ENCODE data around the gene C1orf198. TPM values are rescaled to one million over a fixed set of nuclear protein-coding genes. Genes with fewer than 3 reads are reported as not detected.
A peak's percentile ranks its signal among the peaks of the same experiment; 100 is the strongest.

Gene C1orf198, protein sequence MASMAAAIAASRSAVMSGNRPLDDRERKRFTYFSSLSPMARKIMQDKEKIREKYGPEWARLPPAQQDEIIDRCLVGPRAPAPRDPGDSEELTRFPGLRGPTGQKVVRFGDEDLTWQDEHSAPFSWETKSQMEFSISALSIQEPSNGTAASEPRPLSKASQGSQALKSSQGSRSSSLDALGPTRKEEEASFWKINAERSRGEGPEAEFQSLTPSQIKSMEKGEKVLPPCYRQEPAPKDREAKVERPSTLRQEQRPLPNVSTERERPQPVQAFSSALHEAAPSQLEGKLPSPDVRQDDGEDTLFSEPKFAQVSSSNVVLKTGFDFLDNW
- total RNA-seq, result 43.1 TPM
- long read RNA-seq, transcript C1orf198-201 (4 exons, 3,858 nt), result major isoform, 206 of 232 reads
- long read RNA-seq, partial matches to known transcripts, result 7 of 232 reads
- long read RNA-seq, other reads (novel, unspliced or antisense), result 19 of 232 reads

DNA sequence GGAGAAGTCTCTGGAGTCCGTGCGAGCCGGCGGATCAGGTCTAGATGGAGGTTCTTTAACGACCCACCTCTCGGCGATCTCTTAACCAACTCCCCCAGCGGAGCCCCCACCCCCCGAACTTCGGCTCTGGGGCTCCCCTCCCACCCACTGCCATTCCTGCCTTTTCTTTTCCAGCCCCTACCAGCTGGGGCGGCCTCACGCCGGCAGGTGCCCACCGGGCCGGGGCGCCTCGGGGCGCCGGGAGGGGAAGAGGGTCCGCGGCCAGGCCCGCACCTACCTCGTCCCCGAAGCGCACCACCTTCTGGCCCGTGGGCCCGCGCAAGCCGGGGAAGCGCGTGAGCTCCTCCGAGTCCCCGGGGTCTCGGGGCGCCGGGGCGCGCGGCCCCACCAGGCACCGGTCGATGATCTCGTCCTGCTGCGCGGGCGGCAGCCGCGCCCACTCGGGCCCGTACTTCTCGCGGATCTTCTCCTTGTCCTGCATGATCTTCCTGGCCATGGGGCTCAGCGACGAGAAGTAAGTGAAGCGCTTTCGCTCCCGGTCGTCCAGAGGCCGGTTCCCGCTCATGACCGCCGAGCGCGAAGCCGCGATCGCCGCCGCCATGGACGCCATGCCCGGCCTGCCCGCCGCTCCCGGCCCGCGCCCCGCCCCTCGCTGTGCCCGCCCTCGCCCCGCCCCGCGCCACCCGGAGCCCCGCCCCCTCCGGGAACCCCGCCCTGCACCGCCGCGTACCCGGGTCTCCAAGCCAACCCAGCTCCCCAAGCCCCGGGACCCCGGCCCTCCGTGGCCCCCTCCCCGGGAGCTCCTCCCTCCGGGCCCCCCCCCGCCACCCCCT is at the start of gene C1orf198:
Gene C1orf198, minus strand, starts transcription at position 619 of the 833 bp plus-strand sequence. Its CDS starts 9 bp downstream, at position 610.
- DNase-seq, result peak; percentile 81
- intact Hi-C loops (cut with DNase I), result loop anchor here (2.0 kb wide), 1 partner anchor 61 kb away; no protein-coding TSS in a partner anchor
- ATAC-seq (ENCODE audit: poor library complexity), result peak; percentile 93

DNA sequence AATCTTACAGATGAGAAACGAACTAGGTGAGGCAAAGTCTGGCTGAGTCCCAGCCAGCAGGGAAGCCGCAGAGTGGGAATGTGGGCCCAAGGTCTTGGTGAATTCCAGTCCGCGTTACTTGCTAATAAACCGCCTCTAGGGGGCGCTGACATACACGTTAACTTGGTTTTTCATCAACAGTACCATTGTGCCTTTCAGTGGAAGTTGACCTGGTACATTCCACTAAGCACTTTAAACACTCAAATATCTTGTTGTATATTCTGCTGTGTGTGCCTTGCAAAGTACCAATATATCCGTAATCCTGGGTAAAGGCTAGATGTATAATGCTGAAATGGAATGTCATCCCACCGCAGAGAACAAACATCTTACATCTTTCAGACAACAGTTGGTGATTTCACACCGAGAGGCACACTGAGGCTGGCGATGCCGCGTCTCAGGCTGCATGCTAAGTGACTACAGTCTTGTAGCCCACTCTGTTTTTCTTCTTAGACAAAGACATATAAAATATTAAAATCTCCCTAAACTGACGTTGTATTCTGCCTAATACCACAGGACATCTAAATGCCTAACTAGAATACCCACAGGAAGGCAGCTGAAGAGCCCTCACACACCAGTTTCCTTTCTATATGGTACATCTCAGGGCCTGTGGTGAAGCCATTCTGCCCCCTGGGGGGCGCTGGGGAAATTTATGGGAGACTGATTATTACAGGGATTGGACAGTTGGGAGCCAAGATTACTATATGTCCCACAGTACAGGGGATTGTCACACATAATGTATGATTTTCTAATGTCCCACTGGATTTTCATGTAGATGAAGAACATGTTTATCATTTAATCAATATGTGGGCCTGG is 49.2 kb upstream of the C1orf198 start:
- DNase-seq (peak; percentile 77), ATAC-seq (ENCODE audit: poor library complexity) (peak; percentile 95)
- intact Hi-C loops (cut with DNase I), result loop anchor here (1.0 to 2.0 kb wide), 2 partner anchors 119 to 293 kb away; no protein-coding TSS in a partner anchor

- intact Hi-C loops (cut with DNase I), result loop anchor here (1.0 to 2.0 kb wide), 2 partner anchors 118 to 294 kb away; no protein-coding TSS in a partner anchor
- no peak for ATAC-seq (ENCODE audit: poor library complexity)
- DNase-seq, result no peak
Measured at GRCh38 chr1:230916587-230917283, 48.4 kb upstream of the C1orf198 start.

DNA sequence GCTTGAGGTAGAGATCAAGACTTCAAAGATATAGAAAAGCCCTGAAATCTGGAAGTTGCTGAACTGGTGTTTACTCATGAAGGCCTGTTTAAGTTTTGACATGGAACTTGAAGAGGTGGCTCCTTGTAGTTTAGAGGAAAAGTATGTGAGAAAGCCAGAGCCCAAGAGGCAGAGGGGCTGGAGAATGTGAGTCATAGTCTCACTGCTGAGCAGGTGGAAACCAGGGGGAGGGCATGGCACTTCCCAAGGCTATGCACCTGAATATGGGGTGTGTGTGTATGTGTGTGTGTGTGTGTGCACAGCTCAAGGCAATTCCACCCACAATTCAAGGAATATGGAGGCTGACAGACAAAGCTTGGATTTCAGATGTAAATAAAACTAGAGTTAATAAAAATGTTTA is 46.8 kb upstream of the C1orf198 start:
- DNase-seq (no peak), ATAC-seq (ENCODE audit: poor library complexity) (no peak)
- intact Hi-C loops (cut with DNase I), result no loop called here

DNA sequence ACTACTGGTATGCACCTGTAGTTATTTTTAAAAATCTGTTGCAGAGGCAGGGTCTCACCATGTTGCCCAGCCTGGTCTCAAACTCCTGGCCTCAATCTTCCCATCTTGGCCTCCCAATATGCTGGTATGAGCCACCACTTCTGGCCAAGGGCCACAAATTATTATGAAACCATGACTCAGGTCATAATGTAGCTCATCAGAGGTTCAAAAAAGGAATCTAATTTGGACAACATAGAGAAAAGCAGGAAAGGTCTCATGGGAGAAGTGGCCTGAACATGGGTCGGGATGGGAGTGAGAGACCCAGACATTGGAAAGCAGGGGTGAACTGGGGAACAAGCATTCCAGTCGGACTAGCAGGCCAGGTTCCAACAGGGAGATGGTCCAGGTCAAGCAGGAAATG is 45.2 kb upstream of the C1orf198 start:
- ATAC-seq (ENCODE audit: poor library complexity) (no peak), DNase-seq (no peak)
- intact Hi-C loops (cut with DNase I), result no loop called here

DNA sequence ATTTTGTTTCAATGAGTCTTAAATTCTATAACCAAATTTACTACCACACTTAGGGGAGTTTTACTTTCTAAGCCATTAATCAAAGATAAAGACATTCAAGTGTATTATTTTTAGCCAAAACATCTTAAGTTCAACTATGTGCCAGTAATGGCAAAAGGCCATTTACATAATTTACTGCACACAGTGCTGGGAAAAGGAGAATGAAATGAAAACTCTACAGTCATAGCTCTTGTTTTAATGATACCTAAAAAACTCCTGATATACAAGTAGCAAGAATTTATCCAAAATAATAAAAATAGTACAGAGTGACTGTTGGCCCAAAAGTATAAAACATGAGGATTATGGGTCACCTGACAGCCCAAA is 42.4 kb upstream of the C1orf198 start:
- intact Hi-C loops (cut with DNase I), result no loop called here
- DNase-seq (no peak), ATAC-seq (ENCODE audit: poor library complexity) (peak; percentile 28)

- DNase-seq, result peak; percentile 52
Measured at GRCh38 chr1:230909974-230910754, 41.8 kb upstream of the C1orf198 start.

DNA sequence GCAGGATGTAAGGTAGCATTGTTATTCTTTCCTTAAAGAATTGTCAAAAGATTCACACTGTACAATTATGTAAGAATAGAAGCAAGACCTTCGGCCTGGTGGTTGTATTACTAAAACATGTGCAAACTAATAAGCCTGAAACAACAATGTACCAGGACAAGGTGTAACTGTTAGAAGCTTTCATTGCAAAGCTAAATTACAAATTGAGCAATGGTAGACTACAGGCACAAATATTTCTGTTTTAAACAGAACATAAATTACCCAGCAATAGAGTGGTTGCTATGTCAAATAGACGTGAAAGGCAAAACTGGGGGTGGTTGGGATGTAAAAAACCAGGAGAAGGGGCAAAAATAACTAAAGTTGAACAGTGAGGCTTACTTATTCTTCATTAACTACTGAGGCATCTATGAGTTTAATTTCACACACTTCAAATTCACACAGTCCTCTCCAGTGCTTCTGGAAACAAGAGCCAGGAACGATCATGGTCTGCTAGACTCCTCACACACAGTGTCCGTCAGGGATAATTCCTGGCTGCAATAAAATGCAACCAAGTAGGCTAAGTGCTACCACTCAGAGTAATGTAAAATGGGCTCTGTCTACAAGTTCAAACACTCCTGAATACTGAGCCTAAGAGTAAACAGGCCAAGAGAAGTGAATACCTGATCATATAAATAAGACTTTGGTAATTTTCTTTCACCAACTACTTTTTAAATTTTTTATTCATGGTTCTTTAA is 39.3 kb upstream of the C1orf198 start:
- intact Hi-C loops (cut with DNase I), result no loop called here
- DNase-seq, result no peak
- no peak for ATAC-seq (ENCODE audit: poor library complexity)

More at GRCh38 chr1:230909974-230910754, 41.8 kb upstream of the C1orf198 start:
- intact Hi-C loops (cut with DNase I), result no loop called here
- ATAC-seq (ENCODE audit: poor library complexity), result peak; percentile 91

- ATAC-seq (ENCODE audit: poor library complexity) (no peak), DNase-seq (no peak)
- intact Hi-C loops (cut with DNase I), result no loop called here
Measured at GRCh38 chr1:230906226-230906625, 37.9 kb upstream of the C1orf198 start.

DNA sequence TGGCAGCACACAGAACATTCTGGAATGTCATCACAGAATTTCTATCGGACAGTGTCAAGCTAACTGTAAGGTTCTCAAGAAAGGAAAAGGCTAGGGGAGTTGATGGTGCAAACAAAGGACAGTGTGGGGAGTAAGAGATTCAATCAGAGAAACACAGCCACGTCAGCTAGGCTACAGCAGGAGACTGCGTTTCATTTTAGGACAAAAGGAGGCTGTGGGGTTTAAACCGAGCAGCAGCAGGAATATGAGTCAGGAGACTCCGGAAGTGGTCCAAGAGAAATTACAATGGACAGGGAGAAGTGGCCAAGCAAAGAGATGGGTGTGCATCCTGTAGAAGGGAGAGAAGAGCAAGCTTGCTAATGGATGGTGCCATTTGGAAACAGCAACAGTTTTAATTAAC is 37.4 kb upstream of the C1orf198 start:
- no peak for DNase-seq
- ATAC-seq (ENCODE audit: poor library complexity), result no peak
- intact Hi-C loops (cut with DNase I), result no loop called here

- no peak for DNase-seq
- intact Hi-C loops (cut with DNase I), result no loop called here
- no peak for ATAC-seq (ENCODE audit: poor library complexity)
Measured at GRCh38 chr1:230902349-230902923, 34.1 kb upstream of the C1orf198 start.

GRCh38 chr1:230901671-230902070 is 33.4 kb upstream of the C1orf198 start:
- no peak for DNase-seq
- ATAC-seq (ENCODE audit: poor library complexity), result no peak
- intact Hi-C loops (cut with DNase I), result no loop called here

DNA sequence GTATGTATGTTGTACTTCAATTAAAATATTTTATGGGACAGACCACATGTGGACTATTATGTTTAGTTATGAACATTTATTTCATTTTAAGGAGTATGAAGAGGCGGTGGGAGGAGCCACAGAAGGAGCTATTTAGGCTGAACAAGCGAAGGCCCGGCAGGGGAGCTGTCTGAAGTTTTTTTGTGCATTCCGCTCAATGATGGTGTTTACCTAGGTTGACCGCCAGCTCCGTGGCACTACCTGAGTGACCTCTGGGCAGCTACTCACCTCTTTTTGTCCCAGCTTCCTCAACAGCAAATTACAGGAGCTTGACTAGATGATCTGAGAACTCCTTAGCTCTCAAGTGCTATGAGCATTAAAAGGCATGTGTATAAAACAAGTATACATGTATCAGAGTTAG is 32.7 kb upstream of the C1orf198 start:
- intact Hi-C loops (cut with DNase I), result no loop called here
- DNase-seq (no peak), ATAC-seq (ENCODE audit: poor library complexity) (no peak)

- ATAC-seq (ENCODE audit: poor library complexity), result peak; percentile 52
- no peak for DNase-seq
- intact Hi-C loops (cut with DNase I), result no loop called here
Measured at GRCh38 chr1:230899841-230900251, 31.5 kb upstream of the C1orf198 start.

DNA sequence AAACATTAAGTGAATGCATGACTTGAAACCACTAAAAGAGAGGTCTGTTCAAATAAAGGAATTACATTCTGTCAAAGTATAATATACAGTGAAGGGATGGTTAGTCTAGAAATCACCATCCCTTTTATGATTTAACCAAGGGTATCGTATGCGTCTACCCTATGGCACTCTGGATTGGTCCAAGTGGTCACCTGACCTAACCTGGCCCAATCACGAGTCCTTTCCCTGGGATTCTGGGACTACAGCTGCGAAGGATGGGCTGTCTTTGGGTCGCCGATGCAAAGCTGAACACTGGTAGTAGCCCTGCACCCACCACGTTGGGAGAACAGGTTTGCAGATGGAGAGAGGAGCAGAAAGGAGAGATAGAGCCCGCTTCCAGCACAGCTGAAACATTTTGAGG is 30.4 kb upstream of the C1orf198 start:
- ATAC-seq (ENCODE audit: poor library complexity), result no peak
- intact Hi-C loops (cut with DNase I), result no loop called here
- no peak for DNase-seq

GRCh38 chr1:230898144-230898543 is 29.8 kb upstream of the C1orf198 start:
- intact Hi-C loops (cut with DNase I), result no loop called here
- ATAC-seq (ENCODE audit: poor library complexity), result peak; percentile 38
- no peak for DNase-seq

Data from Right ventricle myocardium superior (tissue), 1 donor.